Ovary (tissue), 9 donors: ENCODE data around the gene RALGPS2. TPM values are rescaled to one million over a fixed set of nuclear protein-coding genes. Genes with fewer than 3 reads are reported as not detected.

Experiments
- DNase-seq, 5 donors: peaks; one replicate each; pipeline ENCODE4 v3.0.0-alpha.2; 2019 to 2020
- H3K27ac ChIP-seq, 2 donors: fragments of 200-600 bp; one replicate each; pipeline versions ENCODE4 v1.5.1 to v1.8.0; 2019 to 2022
- H3K27me3 ChIP-seq: fragments of 200-600 bp; one replicate; pipeline ENCODE4 v1.8.0; 2022
- H3K36me3 ChIP-seq: fragments of 200-600 bp; sonication (generic); one replicate; pipeline ENCODE4 v1.5.1; 2019
- H3K4me1 ChIP-seq: one replicate; pipeline ENCODE4 v1.8.1; 2013; ENCODE audit warnings: mild to moderate bottlenecking, moderate library complexity; ENCODE audit not compliant: insufficient read depth
- H3K4me3 ChIP-seq: fragments of 200-600 bp; sonication (generic); one replicate; pipeline ENCODE4 v1.5.1; 2017
- H3K9me3 ChIP-seq, 2 donors: fragments of 200-600 bp in 1 of 2; sonication (generic) in 1 of 2; one replicate each; pipeline versions ENCODE4 v1.5.1 to v1.8.1; 2013 to 2019; ENCODE audit warnings: mild to moderate bottlenecking in 1 of 2, moderate library complexity in 1 of 2
- EP300 ChIP-seq: sonication (generic); formaldehyde crosslinking; IDR thresholded peaks from one replicate; pipeline ENCODE4 v1.6.1; 2017; ENCODE audit warnings: antibody characterized with exemption
- POLR2A ChIP-seq: fragments of 450-650 bp; IDR thresholded peaks from one replicate; pipeline ENCODE4 v1.6.1; 2017; ENCODE audit warnings: antibody characterized with exemption, mild to moderate bottlenecking, moderate library complexity
- WGBS, 3 donors: extraction: QIAGEN DNeasy Blood & Tissue Kit in 1 of 3; methylation state at CpG; one replicate each; pipeline versions ENCODE4 v1.1.5 to v1.1.7; 2013 to 2017; 5-methylcytosine and 5-hydroxymethylcytosine counted together
- intact Hi-C, 4 donors: fragments of 100-400 bp; cut with DNase I; formaldehyde crosslinking; loops; one replicate each; pipeline versions ENCODE4 v1.11.0 to v1.15.1; 2022 to 2023
- polyA plus RNA-seq, 2 donors: library from polyadenylated mRNA; stranded (reverse); fragments of 200-250 nt in 1 of 2; fragments of 350-450 nt in 1 of 2; fragmentation: Illumina TruSeq in 1 of 2; extraction: RNeasy Lipid Tissue Mini Kit (QIAGEN cat#74804) in 1 of 2; gene quantifications; one replicate each; pipeline ENCODE4 v1.2.3, GENCODE V29; 2013 to 2014
- total RNA-seq, 7 donors: library from RNA; depleted of rRNA in 2 of 7; stranded (reverse); fragments of >200 nt in 2 of 7; fragmentation: NEBNext Ultra II Directional in 3 of 7; extraction: Animal tissue kit (Norgen Biotek cat#: 25700) in 3 of 7; gene quantifications; one replicate each; pipeline versions ENCODE4 v1.1.0 to v1.2.4, GENCODE V29; 2016 to 2023
- TF ChIP-seq, protein P1 (sequence below), 3 donors: fragments of 450-650 bp in 2 of 3; fragments of 200-600 bp in 1 of 3; IDR thresholded peaks; one replicate each; pipeline versions ENCODE4 v1.5.1 to v1.8.0; 2016 to 2022; ENCODE audit warnings: antibody characterized with exemption in 3 of 3, mild to moderate bottlenecking in 1 of 3
- donor health status: DM: no; HTN: no; CAD: no; lungs with moderate emphysema.
- donor health status: DM: no; HTN: no; CAD: no.
- donor health status: Bipolar disorder and iron deficiency.
- donor health status: DM: yes; HTN: yes; CAD: no.
- donor health status: DM: no; HTN: no; CAD: no.
- donor health status: DM: yes; HTN: yes; CAD: no.

RALGPS2 gene
- total and polyA plus RNA-seq, 9 donors = 6.4 to 43.4 (median 25.0) TPM

DNA sequence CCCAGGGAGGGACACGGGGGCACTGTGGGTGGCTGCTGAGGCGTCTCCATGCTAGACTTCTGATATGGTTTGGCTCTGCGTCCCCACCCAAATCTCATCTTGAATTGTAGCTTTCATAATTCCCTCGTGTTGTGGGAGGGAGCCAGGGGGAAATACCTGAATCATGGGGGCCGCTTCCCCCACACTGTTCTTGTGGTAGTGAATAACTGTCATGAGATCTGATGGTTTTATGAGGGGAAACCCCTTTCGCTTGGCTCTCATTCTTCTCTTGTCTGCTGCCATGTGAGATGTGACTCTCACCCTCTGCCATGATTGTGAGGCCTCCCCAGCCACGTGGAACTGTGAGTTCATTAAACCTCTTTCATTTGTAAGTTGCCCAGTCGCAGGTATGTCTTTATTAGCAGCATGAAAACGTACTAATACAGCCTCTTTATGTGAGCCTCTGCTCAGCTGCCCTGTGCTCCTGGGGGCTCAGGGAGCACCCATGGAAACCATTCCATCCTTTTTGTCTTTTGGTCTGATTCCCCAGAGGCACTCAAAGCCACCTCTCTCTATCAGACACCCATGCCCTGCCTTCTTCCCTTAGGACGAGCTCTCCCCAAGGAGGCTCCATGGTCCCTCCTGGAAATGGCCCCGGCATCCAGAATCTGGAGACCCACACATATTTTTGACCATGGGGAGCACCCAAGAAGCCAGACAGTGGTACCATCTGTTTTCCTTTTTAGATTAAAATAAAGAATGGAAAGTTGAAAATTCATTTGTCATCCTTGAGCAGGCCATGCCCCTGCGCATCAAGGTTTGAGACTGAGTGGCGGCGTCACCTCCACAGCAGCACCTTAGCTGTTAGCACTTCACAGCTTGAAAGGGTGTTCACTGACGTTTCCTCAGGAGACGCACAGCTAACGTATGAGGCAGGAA, 234.8 kb downstream of the RALGPS2 start:
- no peaks in the 10 kb centered on the region for H3K9me3 ChIP-seq
- WGBS, 3 donors = 89 to 91% (median 91%) methylated on average over 17 of the region's 17 CpGs
- H3K36me3 ChIP-seq = no peaks in the 10 kb centered on the region
- H3K27ac ChIP-seq = no peak overlapping the region
- H3K4me3 ChIP-seq = no peak overlapping the region
- intact Hi-C loops = no loop called here
- TF ChIP-seq EP300 (no peak), POLR2A (no peak)
- TF ChIP-seq, protein P1, sequence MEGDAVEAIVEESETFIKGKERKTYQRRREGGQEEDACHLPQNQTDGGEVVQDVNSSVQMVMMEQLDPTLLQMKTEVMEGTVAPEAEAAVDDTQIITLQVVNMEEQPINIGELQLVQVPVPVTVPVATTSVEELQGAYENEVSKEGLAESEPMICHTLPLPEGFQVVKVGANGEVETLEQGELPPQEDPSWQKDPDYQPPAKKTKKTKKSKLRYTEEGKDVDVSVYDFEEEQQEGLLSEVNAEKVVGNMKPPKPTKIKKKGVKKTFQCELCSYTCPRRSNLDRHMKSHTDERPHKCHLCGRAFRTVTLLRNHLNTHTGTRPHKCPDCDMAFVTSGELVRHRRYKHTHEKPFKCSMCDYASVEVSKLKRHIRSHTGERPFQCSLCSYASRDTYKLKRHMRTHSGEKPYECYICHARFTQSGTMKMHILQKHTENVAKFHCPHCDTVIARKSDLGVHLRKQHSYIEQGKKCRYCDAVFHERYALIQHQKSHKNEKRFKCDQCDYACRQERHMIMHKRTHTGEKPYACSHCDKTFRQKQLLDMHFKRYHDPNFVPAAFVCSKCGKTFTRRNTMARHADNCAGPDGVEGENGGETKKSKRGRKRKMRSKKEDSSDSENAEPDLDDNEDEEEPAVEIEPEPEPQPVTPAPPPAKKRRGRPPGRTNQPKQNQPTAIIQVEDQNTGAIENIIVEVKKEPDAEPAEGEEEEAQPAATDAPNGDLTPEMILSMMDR (IDR thresholded peaks at IDR 0.05) = no peak
- no peak for DNase-seq
- H3K4me1 ChIP-seq = peaks cover 5% of the 10 kb centered on the region
- no peaks in the 10 kb centered on the region for H3K27me3 ChIP-seq

DNA sequence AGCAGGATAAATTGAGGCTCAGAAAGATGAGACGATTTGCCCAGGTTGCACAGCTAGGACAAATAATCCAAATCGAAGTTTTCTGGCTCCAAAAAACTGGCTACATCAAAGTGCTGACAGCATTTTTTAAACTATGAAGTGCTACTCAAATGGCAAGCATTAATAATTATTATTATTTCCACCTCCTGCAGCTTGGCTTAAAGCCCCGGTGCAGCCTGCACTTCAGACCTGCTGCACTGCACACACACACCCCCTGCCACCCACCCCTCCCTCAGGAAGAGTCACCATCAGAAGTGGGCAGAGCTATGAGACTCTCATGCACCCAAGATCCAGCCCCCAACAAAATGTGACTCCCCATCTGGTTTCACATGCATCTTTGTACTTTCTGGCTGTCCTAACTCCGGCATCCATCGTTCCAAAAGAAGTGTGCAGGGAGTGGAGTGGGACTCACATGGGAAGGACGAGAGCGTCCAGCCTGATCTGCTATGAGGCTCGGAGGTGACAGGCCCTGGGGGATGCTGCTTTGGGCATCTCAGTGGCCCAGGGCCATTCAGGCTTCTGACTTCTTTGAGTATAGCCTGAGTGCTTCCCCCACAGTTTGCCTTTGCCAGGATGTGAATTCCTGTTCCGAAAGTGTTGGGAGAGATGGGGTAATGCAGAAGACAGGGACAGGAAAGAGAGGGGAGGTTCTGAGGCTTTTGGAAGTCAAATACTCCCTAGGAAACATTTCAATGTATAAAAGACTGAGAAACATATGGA, 235.6 kb downstream of the RALGPS2 start:
- H3K27me3 ChIP-seq = no peaks in the 10 kb centered on the region
- TF ChIP-seq EP300 (no peak), POLR2A (no peak)
- TF ChIP-seq, protein P1 (IDR thresholded peaks at IDR 0.05) = no peak
- no peaks in the 10 kb centered on the region for H3K9me3 ChIP-seq
- DNase-seq = no peak
- no peak overlapping the region for H3K27ac ChIP-seq
- H3K4me3 ChIP-seq = no peak overlapping the region
- 60 to 81% (median 70%) methylated on average over 9 of the region's 9 CpGs for WGBS, 3 donors
- H3K36me3 ChIP-seq = no peaks in the 10 kb centered on the region
- intact Hi-C loops = no loop called here
- peaks cover 4% of the 10 kb centered on the region for H3K4me1 ChIP-seq

DNA sequence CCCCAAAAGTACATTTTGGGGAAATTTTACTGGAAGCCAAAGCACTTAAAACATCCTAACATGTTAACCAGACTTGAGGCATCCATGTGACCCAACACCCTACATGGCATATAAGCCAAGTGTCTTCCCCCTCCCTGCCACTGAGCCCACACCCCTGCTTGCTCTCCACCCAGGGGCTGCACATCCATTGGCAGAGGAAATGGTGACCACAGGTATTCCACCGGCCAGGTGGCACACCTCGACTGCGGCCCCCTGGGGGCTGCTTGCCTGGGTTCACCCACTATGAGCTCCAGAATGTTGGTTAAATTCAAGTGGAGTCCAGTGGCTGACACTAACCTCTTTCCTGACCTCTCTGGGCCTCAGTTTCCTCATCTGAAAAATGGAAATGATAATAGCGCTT, 236.3 kb downstream of the RALGPS2 start:
- intact Hi-C loops = no loop called here
- DNase-seq = no peak
- no peak overlapping the region for H3K4me3 ChIP-seq
- H3K9me3 ChIP-seq = no peaks in the 10 kb centered on the region
- WGBS, 3 donors = 94 to 96% (median 94%) methylated on average over 4 of the region's 4 CpGs
- H3K27me3 ChIP-seq = no peaks in the 10 kb centered on the region
- H3K4me1 ChIP-seq = no peaks in the 10 kb centered on the region
- no peaks in the 10 kb centered on the region for H3K36me3 ChIP-seq
- TF ChIP-seq, protein P1 (IDR thresholded peaks at IDR 0.05) = no peak
- no peak for TF ChIP-seq EP300
- H3K27ac ChIP-seq = no peak overlapping the region

DNA sequence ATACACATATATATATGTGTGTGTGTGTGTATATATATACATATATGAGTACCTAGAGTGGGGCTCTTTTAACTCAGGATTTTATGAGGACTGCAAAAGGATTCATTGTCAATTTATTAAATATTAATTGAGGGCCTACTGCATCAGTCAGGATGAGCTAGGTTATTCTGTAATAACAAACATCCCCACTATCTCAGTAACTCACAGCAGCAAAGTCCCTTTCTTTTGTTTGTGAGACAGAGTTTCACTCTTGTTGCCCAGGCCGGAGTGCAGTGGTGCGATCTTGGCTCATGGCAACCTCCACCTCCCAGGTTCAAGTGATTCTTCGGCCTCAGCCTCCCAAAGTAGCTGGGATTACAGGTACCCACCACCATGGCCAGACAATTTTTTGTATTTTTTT, 236.8 kb downstream of the RALGPS2 start:
- H3K4me1 ChIP-seq = no peaks in the 10 kb centered on the region
- H3K27me3 ChIP-seq = no peaks in the 10 kb centered on the region
- DNase-seq = no peak
- H3K36me3 ChIP-seq = no peaks in the 10 kb centered on the region
- TF ChIP-seq, protein P1 (IDR thresholded peaks at IDR 0.05) = no peak
- TF ChIP-seq POLR2A (no peak), EP300 (no peak)
- no peak overlapping the region for H3K27ac ChIP-seq
- intact Hi-C loops = no loop called here
- 77 to 100% (median 98%) methylated on average over 3 of the region's 3 CpGs for WGBS, 3 donors
- no peak overlapping the region for H3K4me3 ChIP-seq
- H3K9me3 ChIP-seq = no peaks in the 10 kb centered on the region
